Stimulated activated CD4-positive, alpha-beta T cell treated with anti-CD3 and anti-CD28 coated beads, Interleukin-1b, Interleukin-23, amount 100 ng/mL, for 1 hour (primary cell): ENCODE measurements around the gene WT1.

Source experiments
- DNase-seq, 2 donors: peaks; one replicate each; pipeline ENCODE4 v3.0.0-alpha.2; 2020; ENCODE audit warnings: low read depth in 2 of 2

Gene WT1

DNA sequence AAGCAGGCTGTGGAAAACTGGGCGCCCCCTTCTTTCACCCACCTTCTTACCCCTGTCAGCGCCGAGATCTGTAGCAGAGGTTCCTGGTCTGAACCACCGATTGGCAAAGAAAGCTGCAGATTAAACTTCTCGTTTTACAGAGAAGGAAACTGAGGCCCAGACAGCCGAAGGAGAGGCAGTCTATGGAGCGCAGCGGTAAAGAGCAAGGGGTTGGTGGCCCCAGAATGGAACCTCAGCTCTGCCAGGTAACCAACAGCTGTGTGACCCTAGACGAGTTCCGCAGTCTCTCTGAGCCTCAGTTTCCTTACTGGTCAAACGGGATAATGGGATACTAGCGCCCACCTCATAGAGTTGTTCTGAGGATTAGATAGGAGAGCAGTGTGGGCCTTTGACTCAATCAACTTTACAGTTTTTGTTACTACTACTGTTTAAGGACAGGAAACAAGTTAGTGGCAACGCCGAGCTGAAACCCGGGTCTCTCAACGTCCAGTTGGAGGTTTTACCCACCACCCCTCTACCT is 3.1 kb upstream of the WT1 start:
- no peak for DNase-seq

DNA sequence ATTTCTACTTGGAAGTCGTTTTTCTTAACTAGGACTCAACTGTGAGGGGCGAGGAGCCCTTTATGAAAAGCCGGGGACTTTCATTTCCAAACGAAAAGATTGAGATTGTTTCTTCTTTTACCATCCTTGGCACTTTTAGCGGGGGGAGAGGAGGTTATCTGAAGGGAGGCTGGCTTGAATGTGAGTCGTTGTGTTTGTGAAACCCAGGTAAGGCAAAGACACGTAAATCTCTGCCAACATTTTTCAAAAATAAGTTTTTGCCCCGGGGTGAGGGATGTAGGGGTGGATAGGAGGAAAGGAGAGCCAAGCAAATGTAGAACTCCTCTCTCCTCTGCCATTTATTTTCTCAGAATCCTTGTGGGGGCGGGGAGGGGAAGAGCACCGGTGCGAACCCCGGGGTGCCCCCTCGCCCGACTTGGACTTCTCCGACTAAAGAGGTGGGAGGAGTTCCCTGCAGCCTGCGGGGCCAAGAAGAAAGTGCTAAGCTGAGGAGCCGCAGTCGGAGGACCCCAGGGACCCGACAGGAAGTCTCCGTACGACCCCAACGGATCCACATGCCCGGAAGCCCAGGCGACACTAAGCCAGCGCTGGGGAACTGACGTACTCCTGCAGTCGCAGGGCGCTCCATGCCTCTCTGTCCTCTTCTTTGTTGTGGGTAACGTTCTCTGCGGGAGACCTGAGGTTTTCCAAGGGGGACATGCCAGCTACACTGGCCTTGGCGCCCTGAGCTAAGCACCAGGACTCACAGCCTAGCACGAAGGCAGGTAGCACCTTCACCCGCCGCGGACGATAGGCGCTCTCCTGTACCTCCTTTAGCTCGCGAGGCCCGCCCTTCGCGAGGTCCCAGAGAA is 2.4 kb upstream of the WT1 start:
- no peak for DNase-seq

DNA sequence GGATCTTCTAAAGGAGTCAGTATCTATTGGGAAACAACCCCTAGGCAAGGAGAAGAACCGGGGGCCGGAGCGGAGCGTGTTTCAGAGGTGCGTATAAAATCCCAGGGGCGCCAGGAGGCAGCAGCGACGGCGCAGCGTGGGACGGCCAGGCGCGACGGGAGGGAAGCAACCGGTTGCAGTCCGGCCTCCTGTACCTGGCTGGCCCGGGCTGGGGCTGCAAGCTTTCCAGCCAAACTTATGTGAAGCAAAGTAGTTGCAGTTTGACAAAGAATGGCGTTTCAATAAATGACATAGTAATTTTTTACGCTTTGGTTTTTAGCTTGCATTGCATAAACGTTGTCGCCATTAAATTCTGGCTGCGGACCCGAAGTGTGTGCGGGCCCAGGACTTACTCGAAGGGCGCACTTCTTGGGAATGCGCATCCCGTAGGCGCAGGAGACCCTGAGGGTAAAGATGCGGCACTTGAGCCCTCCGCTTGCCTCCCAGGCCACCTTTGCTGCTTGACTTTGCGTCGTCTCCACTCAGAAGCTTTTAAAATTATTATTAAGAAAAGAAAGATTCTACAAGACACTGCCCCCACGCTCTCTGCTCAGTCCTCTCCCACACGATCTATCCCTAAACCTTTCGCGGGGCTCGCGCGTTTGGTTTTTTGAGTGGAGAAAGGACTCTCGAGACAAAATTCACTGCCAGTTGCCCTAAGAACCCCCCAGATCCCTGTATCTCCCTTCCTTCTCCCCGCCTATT is 1.6 kb upstream of the WT1 start:
- no peak for DNase-seq

DNA sequence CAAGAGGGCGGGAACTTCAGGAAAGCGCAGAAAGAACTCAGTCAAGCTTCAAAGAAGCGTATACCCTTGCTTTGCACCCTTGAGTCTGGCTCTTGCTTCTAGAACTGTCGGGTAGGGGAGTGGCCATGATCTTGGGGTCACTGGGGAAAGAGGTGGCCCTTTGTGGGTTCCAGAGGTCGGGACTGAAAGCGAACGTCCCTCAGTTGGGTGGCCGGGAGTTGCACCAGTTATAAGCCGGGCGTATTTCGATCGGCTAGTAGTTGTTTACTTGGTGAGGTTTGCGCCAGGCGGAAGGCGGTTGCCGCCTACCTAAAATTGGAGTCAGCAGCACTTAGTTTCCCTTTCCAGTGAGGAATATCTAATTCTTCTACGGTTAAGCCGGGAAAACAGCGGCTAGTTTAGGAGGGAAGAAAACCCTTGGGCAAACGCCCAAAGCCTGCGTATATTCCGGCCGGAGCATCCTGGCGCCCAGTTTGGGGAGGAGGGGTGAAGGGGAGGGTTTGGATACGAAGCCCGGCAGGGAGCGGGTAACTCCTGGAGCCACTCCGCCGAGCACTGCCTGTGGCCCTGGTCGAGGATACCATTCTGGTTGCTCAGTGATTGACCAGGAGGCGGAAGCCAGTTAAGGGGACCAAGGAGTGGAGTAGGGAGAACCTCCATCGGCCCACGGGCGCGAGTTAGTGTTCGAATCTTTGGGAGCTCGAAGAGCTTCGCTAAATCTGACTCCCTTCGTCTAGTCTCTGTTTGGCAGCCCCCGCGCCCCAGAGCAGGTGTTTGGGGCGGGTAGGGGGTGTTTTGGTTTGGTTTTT is 807 bp upstream of the WT1 start:
- no peak for DNase-seq

DNA sequence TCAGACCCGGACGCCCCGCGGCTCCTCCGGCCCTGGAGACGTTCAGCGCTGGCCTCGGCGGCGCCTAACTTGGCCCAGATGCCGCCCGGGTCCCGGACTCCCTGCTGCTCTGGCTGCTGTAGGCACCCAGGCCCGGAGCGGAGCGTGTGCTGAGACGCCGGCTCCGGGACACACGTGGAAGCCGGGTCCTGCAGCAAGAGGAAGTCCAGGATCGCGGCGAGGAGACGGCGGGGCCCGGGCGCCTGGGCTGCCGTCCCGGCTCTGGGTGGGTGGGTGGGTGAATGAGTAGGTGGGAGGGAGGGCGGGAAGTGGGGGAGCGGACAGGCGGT is 223 bp downstream of the WT1 start:
- DNase-seq: no peak

DNA sequence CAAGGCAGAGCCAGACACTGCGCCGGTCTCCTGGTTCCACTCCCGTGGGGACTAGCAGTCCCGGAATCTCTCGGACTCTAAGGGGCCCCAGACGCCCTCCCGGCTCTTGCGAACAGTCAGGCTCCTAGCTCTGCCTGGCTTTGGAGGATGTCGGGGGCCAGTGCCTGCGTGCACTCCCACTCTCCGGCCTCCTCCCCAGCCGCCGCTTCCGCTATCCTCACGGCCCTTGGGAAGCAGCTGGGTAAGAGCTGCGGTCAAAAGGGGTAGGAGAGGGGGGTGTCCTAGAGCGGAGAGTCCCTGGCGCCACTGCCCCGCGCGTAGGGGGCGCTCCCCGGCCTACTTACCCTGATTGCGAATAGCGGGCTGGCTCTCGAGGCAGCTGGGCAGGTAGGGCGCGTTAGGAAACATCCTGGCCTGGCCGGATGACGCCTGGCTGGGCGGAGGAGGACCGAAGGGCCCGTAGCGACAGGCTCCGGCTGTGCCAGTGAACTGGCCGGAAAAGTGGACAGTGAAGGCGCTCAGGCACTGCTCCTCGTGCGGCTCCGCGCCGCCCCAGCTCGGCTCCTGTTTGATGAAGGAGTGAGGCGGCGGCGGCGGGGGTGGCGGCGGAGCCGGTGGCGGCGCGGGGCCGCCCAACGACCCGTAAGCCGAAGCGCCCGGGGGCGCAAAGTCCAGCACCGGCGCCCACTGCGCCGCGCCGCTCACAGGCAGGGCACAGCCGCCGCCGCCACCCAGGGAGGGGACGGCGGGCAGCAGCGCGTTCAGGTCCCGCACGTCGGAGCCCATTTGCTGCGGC is 785 bp downstream of the WT1 start:
- no peak for DNase-seq

DNA sequence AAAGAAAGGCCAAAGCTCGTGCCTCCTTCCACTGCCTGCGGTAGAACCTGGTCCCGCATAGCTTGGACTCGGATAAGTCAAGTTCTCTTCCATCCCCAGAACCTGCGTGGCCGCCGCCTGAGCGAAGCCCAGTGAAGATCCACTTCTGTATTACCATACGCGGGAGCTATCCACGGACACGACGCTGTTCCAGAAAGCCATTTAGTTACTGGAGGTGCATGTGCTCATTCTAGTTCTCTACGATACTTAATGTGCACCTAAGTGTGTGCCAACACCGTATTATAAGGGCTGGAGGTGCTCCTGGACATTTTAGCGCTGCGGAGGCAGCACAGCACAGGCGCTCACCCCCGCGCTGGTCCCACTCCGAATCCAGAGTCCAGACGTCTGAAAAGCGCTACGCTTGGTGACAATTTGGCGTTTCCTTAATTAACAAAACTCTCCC is 1.4 kb downstream of the WT1 start:
- DNase-seq: no peak

DNA sequence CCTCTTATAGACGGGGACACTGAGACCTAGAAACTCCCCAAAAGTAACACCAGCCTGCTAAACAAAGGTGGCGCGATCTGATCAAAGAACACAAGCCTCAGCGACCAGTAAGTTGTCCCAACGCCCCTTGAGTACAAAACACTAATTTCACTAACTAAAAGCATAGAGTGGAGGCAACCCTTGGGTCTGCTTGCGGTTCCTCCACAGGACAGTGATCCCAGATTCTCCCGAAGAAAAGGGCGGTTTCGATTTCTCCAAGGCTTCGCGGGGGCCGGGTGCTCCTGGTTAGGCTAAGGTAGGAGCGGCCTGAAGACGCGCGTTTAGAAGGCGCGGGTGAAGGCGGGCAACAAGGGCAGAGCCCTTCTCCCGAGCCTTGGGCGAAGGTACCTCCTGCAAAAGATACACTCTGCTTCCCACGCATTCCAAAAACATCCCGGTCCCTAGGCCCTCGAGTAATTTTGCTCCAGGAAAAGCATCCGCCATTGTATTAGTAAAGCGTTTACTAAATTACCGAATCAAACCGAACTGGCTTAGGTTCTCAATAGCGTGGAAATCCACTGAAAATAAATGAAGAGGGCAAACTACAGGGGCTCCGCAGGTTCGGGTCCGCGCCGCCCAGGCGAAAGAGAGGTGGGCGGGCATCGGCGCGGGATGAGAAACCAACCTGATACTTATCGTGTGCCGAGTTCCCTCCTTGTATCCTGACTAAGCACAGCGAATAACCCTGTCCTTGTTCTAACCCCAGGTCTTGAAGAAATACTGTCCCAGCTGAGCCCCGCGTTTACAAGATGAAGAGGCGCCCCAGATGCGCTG is 2.0 kb downstream of the WT1 start:
- DNase-seq: no peak

DNA sequence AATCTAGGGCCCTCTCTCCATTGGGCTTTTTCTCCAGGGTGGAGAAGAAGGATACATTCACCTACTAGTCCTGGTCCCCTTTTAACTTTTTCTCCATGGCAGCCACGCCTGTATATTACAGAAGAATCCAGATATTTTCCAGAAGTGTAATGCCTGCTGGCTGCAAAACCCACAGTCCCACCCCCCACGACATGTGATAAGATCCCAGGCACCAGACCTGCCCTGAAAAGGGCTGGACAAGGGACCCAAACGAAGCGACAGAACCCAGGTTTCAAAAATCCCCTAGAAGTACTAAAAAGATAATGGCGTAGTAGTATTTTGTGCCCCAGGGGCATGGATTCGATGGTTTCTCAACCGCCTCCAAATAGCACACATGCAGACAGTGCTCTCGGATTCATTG is 2.8 kb downstream of the WT1 start:
- DNase-seq: no peak

DNA sequence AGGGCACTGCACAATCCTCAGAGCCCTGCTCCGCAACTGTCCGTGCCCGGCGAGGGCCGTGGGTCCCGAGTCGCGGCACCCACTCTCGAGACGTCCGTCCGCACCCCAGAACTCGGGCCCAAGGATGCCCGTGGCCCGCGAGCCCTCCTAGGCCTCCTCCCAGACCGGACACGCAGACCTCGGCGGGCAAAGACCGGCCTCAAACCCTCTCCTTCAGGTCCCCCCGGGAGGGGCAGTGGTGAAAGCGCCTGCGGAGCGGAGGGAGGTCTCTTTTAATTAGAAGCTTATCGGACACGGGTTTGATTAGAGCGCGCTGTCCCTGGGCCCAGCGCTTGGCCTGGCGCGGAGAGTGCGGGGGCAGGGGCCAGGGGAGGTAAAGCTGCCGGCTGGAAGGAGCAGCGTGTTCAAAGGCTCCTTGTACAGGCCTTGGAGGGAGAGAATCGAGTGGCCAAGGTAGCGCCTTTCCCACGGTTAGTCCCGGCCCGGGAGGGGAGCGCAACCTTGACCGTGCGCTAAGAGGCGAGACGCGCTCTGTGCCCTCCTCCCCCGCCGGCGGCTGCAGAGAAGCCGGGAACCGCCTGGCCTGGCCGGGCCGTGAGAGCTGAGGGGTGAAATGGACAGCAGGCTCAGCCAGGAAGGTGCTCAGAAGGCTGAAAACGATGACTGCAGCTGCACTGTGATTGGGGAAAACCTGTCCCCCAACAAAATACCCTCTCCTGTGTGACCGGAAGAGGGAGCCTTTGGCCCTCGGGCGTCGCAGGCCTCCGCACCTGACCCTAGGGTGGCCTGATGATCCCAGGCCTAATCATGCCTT is 4.6 kb downstream of the WT1 start:
- no peak for DNase-seq

DNA sequence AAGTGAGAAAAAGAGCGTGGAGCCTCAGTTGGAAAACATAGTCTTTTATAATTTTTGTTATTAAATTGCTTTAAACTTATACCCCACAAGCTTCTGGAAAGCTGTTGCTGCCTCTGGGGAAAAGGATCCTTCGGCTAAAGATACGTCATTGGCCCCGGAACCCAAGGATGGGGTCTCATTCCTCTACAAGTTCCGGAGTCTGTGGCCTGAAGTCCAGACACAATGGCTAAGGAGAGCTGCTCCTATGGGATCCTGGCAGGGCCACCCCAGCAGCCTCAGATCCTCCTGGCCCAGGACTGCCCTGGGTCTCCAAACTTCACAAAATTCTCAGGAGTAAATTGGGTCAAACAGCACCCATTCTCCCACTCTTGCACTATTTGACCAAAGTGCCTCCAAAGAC is 5.9 kb downstream of the WT1 start:
- DNase-seq: no peak

DNA sequence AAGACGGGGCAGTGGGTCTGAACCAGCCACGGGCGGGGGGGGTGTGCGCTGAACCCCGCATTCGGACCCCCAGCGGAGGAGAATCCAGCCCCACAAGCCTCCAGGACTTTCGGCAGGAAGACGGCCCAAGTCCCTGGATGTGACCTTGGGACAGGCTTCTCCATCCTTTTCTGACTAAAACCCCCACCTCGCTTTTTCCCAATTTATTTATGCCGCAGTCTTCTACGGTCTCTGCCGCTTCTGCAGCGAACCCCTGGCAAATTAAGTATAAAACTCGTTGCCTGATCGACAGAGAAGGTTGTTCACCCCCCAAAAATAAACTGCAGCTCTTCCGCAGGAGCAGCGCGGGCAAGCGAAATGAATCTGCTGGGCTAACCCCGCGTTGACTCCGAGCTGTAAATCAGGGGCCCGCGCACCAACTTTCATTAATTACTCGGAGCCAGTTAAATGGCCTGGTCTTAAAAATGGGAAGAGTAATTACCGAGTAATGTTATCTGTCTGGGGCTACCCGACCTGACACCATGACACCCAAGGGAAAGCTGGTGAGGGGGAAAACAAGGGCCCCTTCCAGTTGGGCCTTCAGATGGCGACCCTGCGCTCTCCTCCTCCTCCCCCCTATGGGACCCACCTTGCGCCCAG is 6.6 kb downstream of the WT1 start:
- DNase-seq: no peak

DNA sequence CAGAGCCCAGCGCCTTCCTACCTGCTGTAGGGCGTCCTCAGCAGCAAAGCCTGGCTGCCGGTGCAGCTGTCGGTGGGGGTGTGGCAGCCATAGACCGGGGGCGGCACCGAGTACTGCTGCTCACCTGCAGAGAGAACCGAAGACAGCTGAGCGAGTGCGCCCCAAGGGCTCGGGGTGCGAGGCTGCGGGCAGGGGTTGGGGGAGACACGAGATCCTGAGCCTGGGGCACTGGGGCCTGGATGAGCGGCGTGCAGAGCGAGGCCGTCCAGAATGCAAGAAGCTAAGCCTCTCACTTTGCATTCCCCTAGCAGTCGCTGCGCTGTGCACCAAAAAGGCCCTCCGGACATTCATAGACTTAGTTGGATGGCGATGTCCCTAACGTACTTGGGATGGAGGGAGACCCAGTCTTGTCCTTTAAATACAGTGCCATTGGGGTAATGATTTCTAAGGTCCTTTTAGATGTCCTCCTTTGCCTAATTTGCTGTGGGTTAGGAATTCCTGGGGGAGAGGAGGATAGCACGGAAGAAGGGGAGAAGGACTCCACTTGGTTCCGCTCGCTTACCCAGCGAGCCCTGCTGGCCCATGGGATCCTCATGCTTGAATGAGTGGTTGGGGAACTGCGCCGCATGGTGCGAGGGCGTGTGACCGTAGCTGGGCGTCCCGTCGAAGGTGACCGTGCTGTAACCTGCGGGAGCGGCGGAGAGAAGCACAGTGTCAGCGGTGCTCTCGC is 7.2 kb downstream of the WT1 start:
- no peak for DNase-seq

DNA sequence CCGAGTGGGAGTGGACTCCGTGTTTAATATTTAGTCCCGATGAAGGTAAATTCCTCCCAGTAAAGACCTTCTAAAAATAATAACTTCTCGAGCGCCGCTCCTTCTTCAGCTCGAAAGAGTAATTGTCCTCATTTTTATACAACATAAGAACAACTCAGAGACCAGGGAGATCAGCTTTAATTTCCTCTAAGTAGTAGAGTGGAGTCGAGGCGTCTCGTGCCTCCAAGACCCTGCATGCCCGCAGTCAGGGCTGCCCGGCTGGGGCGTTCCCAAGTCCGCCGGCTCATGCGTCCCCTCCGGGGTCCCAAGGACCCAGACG is 7.8 kb downstream of the WT1 start:
- no peak for DNase-seq

DNA sequence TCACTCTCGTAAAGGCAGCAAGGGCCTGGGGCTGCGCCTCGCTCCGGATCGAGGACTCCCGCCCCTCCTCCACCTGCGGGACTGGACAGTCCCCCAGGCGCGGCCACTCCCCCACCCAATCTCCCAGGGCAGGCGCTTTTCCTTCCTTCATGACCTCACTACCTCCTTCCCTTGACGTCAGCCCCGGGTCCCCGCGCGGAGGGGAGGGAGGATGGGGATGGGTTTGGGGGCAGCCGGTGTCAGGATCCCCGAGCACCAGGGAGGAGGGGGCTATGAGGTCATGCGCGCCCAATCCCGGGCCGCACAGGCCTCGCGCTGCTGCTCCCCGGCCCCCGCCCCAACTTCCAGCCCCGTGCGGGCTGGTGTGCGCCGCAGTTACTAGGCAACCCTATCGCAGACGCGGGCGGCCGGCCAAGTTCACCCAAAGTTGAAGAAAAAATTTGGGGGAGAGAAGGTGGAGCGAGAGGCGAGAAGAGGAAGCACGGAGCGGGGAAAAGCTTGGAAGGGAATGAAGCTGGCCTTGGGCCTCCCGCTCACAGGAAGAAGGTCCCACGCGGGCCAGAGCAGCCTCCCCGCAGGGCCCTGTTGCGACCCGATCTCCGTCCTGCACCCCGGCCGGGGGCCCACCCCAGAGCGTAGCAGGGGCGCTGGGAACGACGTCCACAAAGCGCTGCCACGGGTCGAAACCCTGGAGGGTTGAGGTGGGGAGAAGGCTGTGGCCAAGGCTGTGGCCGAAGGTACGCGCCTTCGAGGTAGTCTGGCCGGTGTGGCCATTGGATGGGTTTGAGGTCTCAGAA is 8.3 kb downstream of the WT1 start:
- DNase-seq: no peak

DNA sequence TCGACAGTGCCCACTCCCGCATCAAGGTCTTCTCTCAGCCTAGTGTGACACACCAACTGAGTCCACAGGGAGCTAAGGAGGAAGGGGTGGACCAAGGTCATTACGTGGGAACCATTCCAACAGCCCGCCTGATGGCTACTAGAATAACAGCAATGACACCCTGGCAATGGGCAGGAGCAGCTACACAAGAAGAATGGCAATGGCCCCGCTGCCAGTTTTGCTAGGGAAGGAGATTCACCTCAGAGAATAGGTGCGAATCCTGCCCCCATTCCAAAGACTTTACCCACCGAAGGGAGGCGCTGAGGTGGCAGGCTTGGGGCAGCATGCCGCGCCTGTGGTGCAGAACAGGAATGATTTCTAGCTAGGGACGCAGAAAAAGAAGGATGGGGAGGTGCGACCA is 9.1 kb downstream of the WT1 start:
- no peak for DNase-seq

DNA sequence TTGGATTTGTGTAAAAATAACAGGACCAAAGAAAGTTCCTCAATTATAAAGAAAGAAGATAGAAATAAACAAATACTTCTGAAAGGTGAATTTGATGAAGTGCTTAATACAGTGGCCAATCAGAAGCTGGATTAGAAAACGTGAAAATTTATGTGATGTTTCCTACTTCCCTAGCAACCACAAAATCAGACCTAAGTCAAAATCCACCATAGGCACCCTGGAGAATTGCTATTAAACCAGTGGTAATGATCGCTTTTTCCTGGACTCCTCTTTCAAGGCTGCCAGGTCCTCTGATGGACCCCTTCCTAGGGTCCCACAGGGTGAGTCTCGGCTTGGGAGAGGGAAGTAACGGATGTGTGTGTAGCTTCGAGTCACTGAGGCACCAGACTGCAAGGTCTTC is 9.6 kb downstream of the WT1 start:
- no peak for DNase-seq

DNA sequence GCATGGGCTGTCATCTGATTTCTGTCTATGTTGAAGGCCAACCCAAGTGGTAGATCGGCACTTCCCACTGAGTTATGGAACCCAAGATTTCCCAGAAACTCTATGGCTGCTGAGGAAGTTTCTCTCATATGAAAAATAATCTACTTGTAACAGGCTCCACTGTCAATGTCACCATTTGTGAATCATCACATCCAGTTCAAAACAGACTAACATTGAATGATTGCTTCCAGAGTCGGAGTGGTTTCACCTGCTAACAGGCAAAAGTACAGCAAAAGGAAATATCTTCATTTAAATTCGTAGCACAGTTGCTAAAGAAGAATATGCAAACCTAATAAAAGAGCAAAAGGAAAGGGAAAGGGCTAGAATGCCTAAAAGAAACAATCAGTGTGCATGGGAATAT is 12.8 kb downstream of the WT1 start:
- DNase-seq: no peak
